Endothelial cell of umbilical vein (primary cell): ENCODE data around the gene TBX15. TPM values are rescaled to one million over a fixed set of nuclear protein-coding genes. Genes with fewer than 3 reads are reported as not detected.

Source experiments
- BruUV-seq: library from RNA; stranded (reverse); fragments of 400-500 nt; replicated peaks from 2 replicates; lab custom pipeline; 2021; lab: Mats Ljungman, UMichigan
- CTCF ChIA-PET: fragments of 300-600, 350-600 bp; sonication (Branson Sonifier 250); formaldehyde crosslinking; loops from one replicate; lab custom pipeline; 2021; ENCODE audit warnings: antibody characterized with exemption, inconsistent platforms; lab: Charles Lee
- POLR2A ChIA-PET: fragments of 300-600, 350-600 bp; sonication (Branson Sonifier 250); formaldehyde crosslinking; loops from one replicate; lab custom pipeline; 2021; ENCODE audit warnings: antibody characterized with exemption, inconsistent platforms; lab: Charles Lee
- DNase-seq: peaks from one replicate; pipeline ENCODE4 v3.0.0-alpha.2; 2011; ENCODE audit warnings: low read depth, low spot score
- FAIRE-seq: peaks from 2 replicates; lab custom pipeline; 2011; peaks lifted over from hg19 to GRCh38; lab: Jason Lieb, UNC
- H2AFZ ChIP-seq: 2 replicates; pipeline ENCODE4 v1.6.0; 2012; ENCODE audit warnings: low read depth, low read length, control low read depth, inconsistent platforms
- H3K27ac ChIP-seq: 2 replicates; pipeline ENCODE4 v1.5.1; 2011; ENCODE audit warnings: low read depth, mild to moderate bottlenecking, control low read depth, low read length, moderate library complexity; ENCODE audit not compliant: insufficient read depth
- H3K27me3 ChIP-seq, 2 experiments: 2 replicates each; pipeline versions ENCODE4 v1.6.0 to v1.6.1; 2011; ENCODE audit warnings: low read length in 2 of 2, mixed read lengths in 1 of 2; ENCODE audit not compliant: control insufficient read depth in 2 of 2, insufficient read depth in 2 of 2
- H3K36me3 ChIP-seq, 2 experiments: 2 replicates in 1 of 2; 3 replicates in 1 of 2; pipeline ENCODE4 v1.5.1; 2011; ENCODE audit warnings: low read length in 2 of 2, mild to moderate bottlenecking in 1 of 2, moderate library complexity in 1 of 2; ENCODE audit not compliant: control insufficient read depth in 2 of 2, insufficient read depth in 2 of 2; ENCODE audit errors: extremely low read depth in 1 of 2
- H3K4me1 ChIP-seq: 3 replicates; pipeline ENCODE4 v1.5.1; 2011; ENCODE audit warnings: mild to moderate bottlenecking, low read length; ENCODE audit not compliant: control insufficient read depth, insufficient read depth; ENCODE audit errors: extremely low read depth
- H3K4me2 ChIP-seq: 2 replicates; pipeline ENCODE4 v1.6.1; 2011; ENCODE audit warnings: low read length, control low read depth, mixed read lengths; ENCODE audit not compliant: insufficient read depth
- H3K4me3 ChIP-seq, 3 experiments: fragments of 200-600 bp in 1 of 3; sonication (generic), shearing (Covaris generic) in 1 of 3; replicated peaks in 1 of 3; 2 replicates each; pipeline ENCODE4 v1.5.1; 2011 to 2016; ENCODE audit warnings: control low read depth in 3 of 3, low read length in 3 of 3, mild to moderate bottlenecking in 2 of 3, inconsistent platforms in 1 of 3, low read depth in 1 of 3, moderate library complexity in 1 of 3; ENCODE audit not compliant: insufficient read depth in 1 of 3
- H3K79me2 ChIP-seq: 2 replicates; pipeline ENCODE4 v1.6.0; 2012; ENCODE audit warnings: low read length, inconsistent platforms; ENCODE audit not compliant: control insufficient read depth, insufficient read depth
- H3K9ac ChIP-seq: replicated peaks from 2 replicates; pipeline ENCODE3; 2011; ENCODE audit warnings: low read length, control low read depth; ENCODE audit not compliant: insufficient read depth; ENCODE audit errors: extremely low read depth
- H3K9me1 ChIP-seq: replicated peaks from 3 replicates; pipeline ENCODE4 v1.6.0; 2011; ENCODE audit warnings: mild to moderate bottlenecking, low read length; ENCODE audit not compliant: control insufficient read depth, insufficient read depth; ENCODE audit errors: extremely low read depth
- H3K9me3 ChIP-seq: replicated peaks from 2 replicates; pipeline ENCODE4 v1.5.1; 2012; ENCODE audit warnings: low read length, inconsistent platforms; ENCODE audit not compliant: control insufficient read depth, insufficient read depth
- H4K20me1 ChIP-seq: replicated peaks from 2 replicates; pipeline ENCODE3; 2011; ENCODE audit warnings: mild to moderate bottlenecking, low read length; ENCODE audit not compliant: control insufficient read depth, insufficient read depth; ENCODE audit errors: extremely low read depth
- EZH2 ChIP-seq: IDR thresholded peaks from 2 replicates; pipeline ENCODE4 v1.6.1; 2012; ENCODE audit warnings: borderline replicate concordance, low read depth, mild to moderate bottlenecking, moderate library complexity, low read length, inconsistent platforms; ENCODE audit not compliant: severe bottlenecking
- FOS ChIP-seq: IDR thresholded peaks from 2 replicates; pipeline ENCODE4 v1.6.1; 2011; ENCODE audit warnings: mild to moderate bottlenecking, low read length, moderate library complexity, borderline replicate concordance; ENCODE audit not compliant: insufficient read depth
- GATA2 ChIP-seq: IDR thresholded peaks from 2 replicates; pipeline ENCODE4 v1.7.0; 2011; ENCODE audit warnings: low read depth, mild to moderate bottlenecking, moderate library complexity, mixed read lengths, low read length; ENCODE audit not compliant: insufficient read length, insufficient read depth
- JUN ChIP-seq: IDR thresholded peaks from 2 replicates; pipeline ENCODE4 v1.6.1; 2011; ENCODE audit warnings: borderline replicate concordance, low read depth; ENCODE audit not compliant: insufficient read length, insufficient read depth
- MAX ChIP-seq: IDR thresholded peaks from 2 replicates; pipeline ENCODE4 v1.6.1; 2011; ENCODE audit not compliant: insufficient read depth, insufficient read length
- MYC ChIP-seq: IDR thresholded peaks from one replicate; pipeline ENCODE4 v1.6.1; 2011; ENCODE audit warnings: mild to moderate bottlenecking, low read depth, low read length
- POLR2A ChIP-seq: IDR thresholded peaks from 2 replicates; pipeline ENCODE4 v1.6.1; 2012; ENCODE audit warnings: low read depth, mild to moderate bottlenecking, control low read depth, low read length
- POLR2AphosphoS5 ChIP-seq: IDR thresholded peaks from 2 replicates; pipeline ENCODE4 v1.6.1; 2012; ENCODE audit warnings: low read depth, mild to moderate bottlenecking, control low read depth, low read length, moderate library complexity; ENCODE audit not compliant: insufficient read depth
- dilution Hi-C: fragments of 300-500 bp; cut with MboI; formaldehyde crosslinking; loops from one replicate; pipeline ENCODE4 v1.15.0; 2019; ENCODE audit warnings: low sequenced_read_pairs; ENCODE audit not compliant: extremely low pct_ligation_motif_present
- intact Hi-C: fragments of 100-400 bp; cut with micrococcal nuclease; formaldehyde crosslinking; loops from one replicate; pipeline ENCODE4 v1.10.0; 2022
- polyA plus RNA-seq, 4 experiments: library from polyadenylated mRNA; depleted of rRNA in 3 of 4; stranded (reverse) in 3 of 4; unstranded in 1 of 4; fragments of >200 nt; gene quantifications; 2 replicates each; pipeline versions ENCODE4 v1.2.1 to v1.2.3, GENCODE V29; 2011 to 2012; ENCODE audit warnings: missing spikeins in 1 of 4
- total RNA-seq: library from RNA; stranded (reverse); gene quantifications from 2 replicates; pipeline ENCODE4 v1.2.3, GENCODE V29; 2021
- TF ChIP-seq, protein P1 (sequence below), 2 donors: IDR thresholded peaks; 1 replicate in 1 of 2; 2 replicates in 1 of 2; pipeline ENCODE4 v1.5.1; 2011; ENCODE audit warnings: low read length in 2 of 2, mild to moderate bottlenecking in 2 of 2, moderate library complexity in 2 of 2, control low read depth in 1 of 2, inconsistent platforms in 1 of 2, low read depth in 1 of 2; ENCODE audit not compliant: insufficient read depth in 1 of 2; ENCODE audit errors: extremely low read depth in 1 of 2

Gene TBX15
- total and polyA plus RNA-seq, 2 donors (not counting 3 experiments of a cell fraction or from before 2014, with no cell fraction given): 0.01 TPM; not detected in 1

- H3K27me3 ChIP-seq: no peaks in the 10 kb centered on the region
- no peaks in the 10 kb centered on the region for H3K4me1 ChIP-seq
- no peaks in the 10 kb centered on the region for H4K20me1 ChIP-seq
- ChIA-PET CTCF (no interaction called here), POLR2A (no interaction called here)
- no peak for FAIRE-seq
- no peaks in the 10 kb centered on the region for H3K9me3 ChIP-seq
- H2AFZ ChIP-seq: no peak overlapping the region
- intact Hi-C loops: no loop called here
- no peak overlapping the region for H3K27ac ChIP-seq
- no peaks in the 10 kb centered on the region for H3K9me1 ChIP-seq
- BruUV-seq: no TSS peak
- TF ChIP-seq FOS: no peak
- TF ChIP-seq MYC: no peak
- no peak for TF ChIP-seq POLR2AphosphoS5
- TF ChIP-seq POLR2A: no peak
- no peak for TF ChIP-seq MAX
- TF ChIP-seq, protein P1, sequence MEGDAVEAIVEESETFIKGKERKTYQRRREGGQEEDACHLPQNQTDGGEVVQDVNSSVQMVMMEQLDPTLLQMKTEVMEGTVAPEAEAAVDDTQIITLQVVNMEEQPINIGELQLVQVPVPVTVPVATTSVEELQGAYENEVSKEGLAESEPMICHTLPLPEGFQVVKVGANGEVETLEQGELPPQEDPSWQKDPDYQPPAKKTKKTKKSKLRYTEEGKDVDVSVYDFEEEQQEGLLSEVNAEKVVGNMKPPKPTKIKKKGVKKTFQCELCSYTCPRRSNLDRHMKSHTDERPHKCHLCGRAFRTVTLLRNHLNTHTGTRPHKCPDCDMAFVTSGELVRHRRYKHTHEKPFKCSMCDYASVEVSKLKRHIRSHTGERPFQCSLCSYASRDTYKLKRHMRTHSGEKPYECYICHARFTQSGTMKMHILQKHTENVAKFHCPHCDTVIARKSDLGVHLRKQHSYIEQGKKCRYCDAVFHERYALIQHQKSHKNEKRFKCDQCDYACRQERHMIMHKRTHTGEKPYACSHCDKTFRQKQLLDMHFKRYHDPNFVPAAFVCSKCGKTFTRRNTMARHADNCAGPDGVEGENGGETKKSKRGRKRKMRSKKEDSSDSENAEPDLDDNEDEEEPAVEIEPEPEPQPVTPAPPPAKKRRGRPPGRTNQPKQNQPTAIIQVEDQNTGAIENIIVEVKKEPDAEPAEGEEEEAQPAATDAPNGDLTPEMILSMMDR (IDR thresholded peaks at IDR 0.05; ENCODE audit: extremely low read depth in 1 of 2, insufficient read depth in 1 of 2, low read depth in 1 of 2, low read length in 2 of 2): no peak
- TF ChIP-seq JUN: no peak
- TF ChIP-seq EZH2: no peak
- TF ChIP-seq GATA2: no peak
- H3K9ac ChIP-seq: no peak overlapping the region
- DNase-seq: no peak
- no peak overlapping the region for H3K4me2 ChIP-seq
- dilution Hi-C loops: no loop called here
- no peak overlapping the region for H3K4me3 ChIP-seq
- no peaks in the 10 kb centered on the region for H3K36me3 ChIP-seq
- H3K79me2 ChIP-seq: no peaks in the 10 kb centered on the region
Observed at GRCh38 chr1:118890851-118891384, 97.2 kb downstream of the TBX15 start.
